Parathyroid adenoma (tissue), 2 donors: ENCODE data around the gene NHLRC3.

Source experiments
- H2AFZ ChIP-seq: fragments of 300-600 bp; sonication (generic); one replicate; pipeline ENCODE4 v1.7.0; 2017; ENCODE audit warnings: antibody characterized with exemption, mild to moderate bottlenecking
- H3K27ac ChIP-seq: fragments of 300-600 bp; sonication (generic); one replicate; pipeline ENCODE4 v1.7.0; 2017
- H3K27me3 ChIP-seq: fragments of 300-600 bp; sonication (generic); one replicate; pipeline ENCODE4 v1.7.0; 2017; ENCODE audit warnings: low read length; ENCODE audit not compliant: control insufficient read depth, insufficient read depth
- H3K36me3 ChIP-seq: fragments of 300-600 bp; sonication (generic); one replicate; pipeline ENCODE4 v1.7.0; 2017; ENCODE audit warnings: low read length; ENCODE audit not compliant: control insufficient read depth, insufficient read depth
- H3K4me1 ChIP-seq: fragments of 300-600 bp; sonication (generic); one replicate; pipeline ENCODE4 v1.7.0; 2017; ENCODE audit warnings: control low read depth
- H3K4me2 ChIP-seq: fragments of 300-600 bp; sonication (generic); one replicate; pipeline ENCODE4 v1.7.0; 2017; ENCODE audit warnings: low read length
- H3K4me3 ChIP-seq: fragments of 300-600 bp; sonication (generic); one replicate; pipeline ENCODE4 v1.7.0; 2017; ENCODE audit warnings: low read depth, low read length
- H3K79me2 ChIP-seq: fragments of 300-600 bp; sonication (generic); one replicate; pipeline ENCODE4 v1.7.0; 2017; ENCODE audit warnings: control low read depth
- H3K9ac ChIP-seq: fragments of 300-600 bp; sonication (generic); one replicate; pipeline ENCODE4 v1.7.0; 2017; ENCODE audit warnings: mild to moderate bottlenecking
- H3K9me3 ChIP-seq: fragments of 300-600 bp; sonication (generic); one replicate; pipeline ENCODE4 v1.7.0; 2017; ENCODE audit warnings: low read length; ENCODE audit not compliant: control insufficient read depth
- CTCF ChIP-seq: fragments of 300-600 bp; sonication (generic); IDR thresholded peaks from one replicate; pipeline ENCODE4 v1.7.0; 2017; ENCODE audit warnings: antibody characterized with exemption, mild to moderate bottlenecking
- donor health status: primary hyperparathyroidism.

The NHLRC3 gene

GRCh38 chr13:39039041-39039440, 785 bp downstream of the NHLRC3 start:
- Histone ChIP-seq H3K36me3 (no peaks in the 10 kb centered on the region), H3K9ac (no peak overlapping the region), H3K27ac (no peak overlapping the region), H3K27me3 (no peaks in the 10 kb centered on the region), H2AFZ (no peak overlapping the region), H3K4me2 (peak overlapping the region; percentile 60), H3K4me3 (peak overlapping the region; percentile 97), H3K79me2 (peaks cover 7% of the 10 kb centered on the region), H3K9me3 (no peaks in the 10 kb centered on the region), H3K4me1 (no peaks in the 10 kb centered on the region)
- no peak for TF ChIP-seq CTCF

- Histone ChIP-seq H2AFZ (no peak overlapping the region), H3K36me3 (no peaks in the 10 kb centered on the region), H3K4me3 (no peak overlapping the region), H3K4me1 (no peaks in the 10 kb centered on the region), H3K9me3 (no peaks in the 10 kb centered on the region), H3K27ac (no peak overlapping the region), H3K79me2 (peaks cover 7% of the 10 kb centered on the region), H3K4me2 (peak overlapping the region; percentile 15), H3K9ac (no peak overlapping the region), H3K27me3 (no peaks in the 10 kb centered on the region)
- no peak for TF ChIP-seq CTCF
Observed at GRCh38 chr13:39040206-39040605, 1.9 kb downstream of the NHLRC3 start.

GRCh38 chr13:39044536-39044935, 6.3 kb downstream of the NHLRC3 start:
- Histone ChIP-seq H2AFZ (no peak overlapping the region), H3K36me3 (no peaks in the 10 kb centered on the region), H3K79me2 (no peaks in the 10 kb centered on the region), H3K9ac (no peak overlapping the region), H3K27ac (no peak overlapping the region), H3K4me3 (no peak overlapping the region), H3K27me3 (no peaks in the 10 kb centered on the region), H3K9me3 (no peaks in the 10 kb centered on the region), H3K4me2 (no peak overlapping the region), H3K4me1 (no peaks in the 10 kb centered on the region)
- TF ChIP-seq CTCF, result no peak

- no peaks in the 10 kb centered on the region for H3K9me3 ChIP-seq
- no peak overlapping the region for H3K4me3 ChIP-seq
- no peaks in the 10 kb centered on the region for H3K36me3 ChIP-seq
- no peaks in the 10 kb centered on the region for H3K27me3 ChIP-seq
- no peak overlapping the region for H2AFZ ChIP-seq
- H3K79me2 ChIP-seq, result no peaks in the 10 kb centered on the region
- TF ChIP-seq CTCF, result no peak
- H3K4me2 ChIP-seq, result no peak overlapping the region
- H3K27ac ChIP-seq, result no peak overlapping the region
- no peaks in the 10 kb centered on the region for H3K4me1 ChIP-seq
- no peak overlapping the region for H3K9ac ChIP-seq
Observed at GRCh38 chr13:39047560-39047959, 9.3 kb downstream of the NHLRC3 start.

- H3K9me3 ChIP-seq, result no peaks in the 10 kb centered on the region
- H3K36me3 ChIP-seq, result no peaks in the 10 kb centered on the region
- no peak overlapping the region for H3K4me3 ChIP-seq
- no peaks in the 10 kb centered on the region for H3K79me2 ChIP-seq
- no peaks in the 10 kb centered on the region for H3K4me1 ChIP-seq
- H3K27me3 ChIP-seq, result no peaks in the 10 kb centered on the region
- H3K27ac ChIP-seq, result no peak overlapping the region
- H3K4me2 ChIP-seq, result no peak overlapping the region
- no peak overlapping the region for H2AFZ ChIP-seq
- no peak overlapping the region for H3K9ac ChIP-seq
- no peak for TF ChIP-seq CTCF
Observed at GRCh38 chr13:39048806-39049205, 10.6 kb downstream of the NHLRC3 start.
